ENCODE data around the gene CNOT1. TPM values are rescaled to one million over a fixed set of nuclear protein-coding genes. Genes with fewer than 3 reads are reported as not detected.

The CNOT1 gene
- total RNA-seq, 2 donors from 2014 or later = 54.3 to 63.2 TPM

DNA sequence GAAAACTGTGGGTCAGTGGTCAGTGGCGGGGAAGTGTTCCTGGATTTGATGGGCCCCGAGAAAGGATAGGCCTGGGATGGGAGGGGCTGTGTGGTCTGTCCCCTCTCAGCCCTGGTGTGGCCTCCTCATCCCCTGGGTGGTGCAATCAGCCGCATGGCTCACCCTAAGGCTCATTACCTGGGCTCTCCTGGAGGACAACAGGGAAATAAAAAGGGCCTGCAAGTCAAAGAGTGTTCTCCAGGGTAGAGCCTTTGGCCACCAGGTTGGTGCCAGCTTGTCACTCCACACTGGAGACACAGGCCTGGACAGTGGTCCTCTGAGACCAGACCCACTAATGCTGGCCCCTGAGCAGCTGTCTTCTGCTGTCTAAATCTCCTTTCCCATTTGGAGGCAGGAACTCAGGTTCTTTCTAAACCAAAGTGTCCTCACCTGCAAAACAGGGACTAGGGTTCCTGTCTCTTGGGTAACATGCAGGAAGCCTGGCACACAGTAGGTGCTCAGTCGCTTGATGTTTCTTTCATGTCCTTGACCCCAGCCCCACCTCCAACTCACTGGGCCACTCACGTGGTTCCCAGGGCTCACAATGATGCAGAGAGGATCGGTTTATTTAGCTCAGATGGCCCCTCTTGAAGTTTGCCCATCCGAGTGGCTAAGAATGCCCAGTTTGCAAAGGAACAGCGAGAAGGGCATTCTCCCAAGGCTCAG, 127.3 kb downstream of the CNOT1 start:
- Histone ChIP-seq H3K9me3 (no peaks in the 10 kb centered on the region), H3K4me3 (no peak overlapping the region), H3K4me1 (peaks cover 0 to 20% of the 10 kb centered on the region in 2 donors), H3K27ac (peak overlapping the region in 1 of 2 donors; percentile 26), H3K27me3 (no peaks in the 10 kb centered on the region), H3K36me3 (peaks cover 23% of the 10 kb centered on the region)
- DNase-seq (ENCODE audit: low spot score) = no peak
- TF ChIP-seq, protein P1, sequence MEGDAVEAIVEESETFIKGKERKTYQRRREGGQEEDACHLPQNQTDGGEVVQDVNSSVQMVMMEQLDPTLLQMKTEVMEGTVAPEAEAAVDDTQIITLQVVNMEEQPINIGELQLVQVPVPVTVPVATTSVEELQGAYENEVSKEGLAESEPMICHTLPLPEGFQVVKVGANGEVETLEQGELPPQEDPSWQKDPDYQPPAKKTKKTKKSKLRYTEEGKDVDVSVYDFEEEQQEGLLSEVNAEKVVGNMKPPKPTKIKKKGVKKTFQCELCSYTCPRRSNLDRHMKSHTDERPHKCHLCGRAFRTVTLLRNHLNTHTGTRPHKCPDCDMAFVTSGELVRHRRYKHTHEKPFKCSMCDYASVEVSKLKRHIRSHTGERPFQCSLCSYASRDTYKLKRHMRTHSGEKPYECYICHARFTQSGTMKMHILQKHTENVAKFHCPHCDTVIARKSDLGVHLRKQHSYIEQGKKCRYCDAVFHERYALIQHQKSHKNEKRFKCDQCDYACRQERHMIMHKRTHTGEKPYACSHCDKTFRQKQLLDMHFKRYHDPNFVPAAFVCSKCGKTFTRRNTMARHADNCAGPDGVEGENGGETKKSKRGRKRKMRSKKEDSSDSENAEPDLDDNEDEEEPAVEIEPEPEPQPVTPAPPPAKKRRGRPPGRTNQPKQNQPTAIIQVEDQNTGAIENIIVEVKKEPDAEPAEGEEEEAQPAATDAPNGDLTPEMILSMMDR (IDR thresholded peaks at IDR 0.05) = no peak

DNA sequence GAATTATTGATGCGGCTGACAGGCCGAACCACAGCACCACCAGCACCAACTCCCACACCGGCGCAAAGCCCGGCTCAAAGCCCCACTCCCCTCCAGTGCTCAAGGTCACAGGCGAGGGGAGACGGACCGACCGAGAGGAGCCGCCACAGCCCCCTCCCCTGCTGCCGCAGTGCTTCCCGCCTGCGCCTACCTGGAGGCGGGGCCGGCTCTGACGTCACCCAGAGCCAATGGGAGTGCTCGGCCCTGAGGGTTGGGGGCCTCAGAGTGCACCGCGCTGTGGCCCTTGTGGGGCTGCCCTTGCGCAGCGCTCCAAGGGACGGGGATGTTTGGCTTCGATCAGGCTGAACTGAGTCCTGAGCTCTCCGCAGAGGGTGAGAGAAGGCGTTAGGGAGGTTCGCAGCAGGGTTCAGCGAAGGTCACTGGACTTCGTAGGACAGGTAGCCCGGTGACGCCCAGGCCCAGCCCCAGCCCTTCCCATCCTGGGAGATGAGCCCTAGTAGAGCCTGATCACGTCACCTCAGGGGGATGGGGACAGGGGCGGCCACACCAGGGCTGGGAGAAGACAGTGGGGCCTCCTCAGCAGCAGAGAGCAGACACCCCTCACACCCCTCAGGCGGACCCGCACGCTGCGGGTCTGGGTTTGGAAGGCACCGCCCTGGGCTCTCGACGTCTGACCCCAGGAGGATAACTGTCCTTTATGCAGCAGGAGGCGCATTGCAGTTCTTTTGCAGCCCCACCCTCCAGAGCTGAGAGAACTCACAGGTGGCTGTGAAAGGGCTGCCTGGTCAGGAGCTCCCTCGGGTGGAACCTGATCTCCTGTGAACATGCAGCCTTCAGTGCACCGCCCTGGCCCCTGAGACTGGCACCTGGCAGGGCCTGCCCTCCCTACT, 128.1 kb downstream of the CNOT1 start:
- H3K4me3 ChIP-seq = peak overlapping the region; percentile 9 to 35
- H3K36me3 ChIP-seq = peaks cover 14% of the 10 kb centered on the region
- peak overlapping the region in 1 of 2 donors; percentile 26 for H3K27ac ChIP-seq
- peaks cover 0 to 21% of the 10 kb centered on the region in 2 donors for H3K4me1 ChIP-seq
- TF ChIP-seq, protein P1 (IDR thresholded peaks at IDR 0.05) = no peak
- H3K9me3 ChIP-seq = no peaks in the 10 kb centered on the region
- no peaks in the 10 kb centered on the region for H3K27me3 ChIP-seq
- DNase-seq (ENCODE audit: low spot score) = no peak

DNA sequence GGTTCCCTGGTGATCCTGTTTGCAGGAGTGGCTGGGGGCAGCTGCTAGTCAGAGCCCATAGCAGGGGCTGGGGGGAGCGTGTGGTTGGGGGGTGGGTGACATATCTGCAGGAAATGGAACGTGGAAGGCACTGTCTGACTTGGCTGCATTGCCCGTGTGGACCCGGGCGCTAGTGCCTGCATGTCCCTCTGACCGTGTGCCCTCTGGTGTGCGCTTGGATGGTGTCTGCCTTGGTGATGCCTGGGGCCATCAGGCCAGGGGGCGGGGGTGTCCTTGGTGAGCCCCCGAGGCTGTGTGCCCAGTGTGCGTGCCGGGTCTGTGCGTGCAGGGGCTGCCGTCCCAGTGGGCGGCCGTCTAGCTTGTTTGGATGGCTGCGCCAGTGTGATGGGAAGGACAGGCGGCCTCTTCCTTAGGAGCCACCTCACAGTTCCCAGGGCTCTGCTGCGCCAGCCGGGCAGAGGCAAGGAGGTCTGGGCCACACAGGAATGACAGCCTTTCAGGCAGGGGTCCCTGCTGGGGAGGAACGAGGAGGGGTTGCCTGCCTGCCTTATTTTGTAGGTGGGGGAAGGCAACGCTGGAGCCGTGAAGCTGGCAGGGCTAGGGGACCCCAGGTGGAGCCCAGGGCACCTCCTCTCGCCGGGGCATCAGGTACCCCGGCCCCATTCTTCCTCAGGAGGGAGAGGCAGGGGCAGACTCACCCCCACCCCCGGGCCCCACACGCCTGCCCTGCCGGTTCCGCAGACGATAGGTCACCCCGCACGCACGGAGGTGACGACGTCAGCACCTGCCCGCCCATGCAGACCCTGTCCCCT, 129.0 kb downstream of the CNOT1 start:
- Histone ChIP-seq H3K27me3 (no peaks in the 10 kb centered on the region), H3K9me3 (no peaks in the 10 kb centered on the region), H3K4me3 (peak overlapping the region; percentile 9 to 35), H3K27ac (peak overlapping the region in 1 of 2 donors; percentile 26), H3K36me3 (peaks cover 8% of the 10 kb centered on the region), H3K4me1 (peaks cover 0 to 30% of the 10 kb centered on the region in 2 donors)
- no peak for DNase-seq (ENCODE audit: low spot score)
- TF ChIP-seq, protein P1 (IDR thresholded peaks at IDR 0.05) = no peak

DNA sequence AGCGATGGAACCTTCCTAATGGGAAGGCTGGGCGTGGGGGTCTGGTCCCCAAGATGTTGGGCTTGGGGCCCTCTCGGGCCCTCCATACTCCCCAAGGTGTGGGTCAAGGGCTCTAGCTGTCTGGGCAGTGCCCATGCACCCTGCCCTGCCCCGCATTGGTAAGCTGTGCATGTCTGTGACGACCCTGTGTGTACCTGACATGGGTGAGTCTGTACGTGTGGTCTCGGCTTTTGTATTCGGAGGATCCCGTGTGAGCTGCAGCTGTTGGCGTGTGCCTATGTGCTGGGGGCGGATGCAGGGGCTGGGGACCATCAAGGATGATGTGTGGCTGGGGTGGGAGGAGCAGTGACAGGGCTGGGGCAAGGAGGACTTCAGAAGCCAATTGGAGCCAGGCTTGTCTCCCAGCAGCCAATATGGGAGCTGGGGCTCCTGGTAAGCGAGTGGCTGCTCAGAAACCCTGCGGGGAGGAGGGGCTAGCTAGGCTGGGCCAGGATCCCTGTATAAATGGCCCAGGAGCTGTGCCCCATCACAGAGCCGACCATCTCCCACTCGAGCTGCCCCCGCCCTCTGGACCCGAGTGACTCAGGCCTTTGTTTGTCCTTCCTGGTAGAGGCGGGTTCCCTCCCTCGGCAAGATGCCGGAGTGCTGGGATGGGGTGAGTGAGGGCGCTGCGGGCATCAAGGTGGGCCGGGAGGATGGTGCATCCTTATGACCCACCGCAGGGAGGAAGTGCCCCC, 129.8 kb downstream of the CNOT1 start, which contains the start of gene NDRG4:
Gene NDRG4 (plus strand): TSS at position 529 of the 737 bp plus-strand sequence. CDS start 106 bp downstream, at position 635.
- peak within 1 kb of the TSS in 1 of 2 donors; percentile 26 for H3K27ac ChIP-seq
- peak within 1 kb of the TSS; percentile 9 to 35 for H3K4me3 ChIP-seq
- TF ChIP-seq, protein P1 (IDR thresholded peaks at IDR 0.05) = no peak
- no peak for DNase-seq (ENCODE audit: low spot score)
- H3K9me3 ChIP-seq = no peaks in the 10 kb centered on the region
- peaks cover 8% of the 10 kb centered on the region for H3K36me3 ChIP-seq
- H3K27me3 ChIP-seq = no peaks in the 10 kb centered on the region
- H3K4me1 ChIP-seq = peaks cover 0 to 38% of the 10 kb centered on the region in 2 donors

DNA sequence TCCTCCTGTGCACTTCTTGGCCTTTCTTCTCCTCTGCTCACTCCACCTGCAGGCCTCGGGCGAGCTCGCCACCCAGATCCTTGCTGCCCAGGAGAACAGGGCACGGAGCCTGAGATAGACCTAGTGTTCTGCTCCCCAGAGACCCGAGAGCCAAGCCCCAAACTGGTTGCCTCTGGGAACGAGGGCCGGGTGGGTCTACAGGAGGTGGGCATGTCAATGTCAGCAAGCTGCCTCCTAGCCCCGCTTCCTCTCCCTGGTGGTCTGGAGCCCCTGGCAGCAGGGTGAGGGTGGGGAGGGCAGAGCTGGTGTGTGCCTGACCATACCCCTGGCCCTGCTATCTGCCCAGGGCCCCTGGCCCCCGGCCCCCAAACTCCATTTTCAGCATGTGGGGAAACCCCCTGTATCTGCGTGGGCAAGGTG, 130.5 kb downstream of the CNOT1 start:
- Histone ChIP-seq H3K36me3 (peaks cover 3% of the 10 kb centered on the region), H3K4me1 (peaks cover 0 to 39% of the 10 kb centered on the region in 2 donors), H3K27ac (no peak overlapping the region), H3K9me3 (no peaks in the 10 kb centered on the region), H3K4me3 (no peak overlapping the region), H3K27me3 (no peaks in the 10 kb centered on the region)
- no peak for DNase-seq (ENCODE audit: low spot score)
- TF ChIP-seq, protein P1 (IDR thresholded peaks at IDR 0.05) = no peak
